GM12891 (cell line): ENCODE results near the gene LMNTD1.

ENCODE experiments used
- PAX5 ChIP-seq: IDR thresholded peaks from 2 replicates; pipeline ENCODE4 v1.6.1; 2011; ENCODE audit warnings: low read length, moderate library complexity, mild to moderate bottlenecking; ENCODE audit not compliant: insufficient read depth, severe bottlenecking
- POLR2A ChIP-seq: IDR thresholded peaks from 2 replicates; pipeline ENCODE4 v1.6.1; 2011; ENCODE audit warnings: low read depth, low read length, control low read depth
- POLR2AphosphoS5 ChIP-seq: IDR thresholded peaks from 2 replicates; pipeline ENCODE4 v1.6.1; 2011; ENCODE audit warnings: low read depth, low read length, control low read depth
- POU2F2 ChIP-seq: IDR thresholded peaks from 2 replicates; pipeline ENCODE4 v1.6.1; 2011; ENCODE audit warnings: low read depth, mild to moderate bottlenecking, control low read depth, low read length, moderate library complexity
- SPI1 ChIP-seq: IDR thresholded peaks from 2 replicates; pipeline ENCODE4 v1.6.1; 2011; ENCODE audit warnings: low read depth, low read length, control low read depth
- TAF1 ChIP-seq: IDR thresholded peaks from 2 replicates; pipeline ENCODE4 v1.6.1; 2011; ENCODE audit warnings: low read depth, low read length, control low read depth

- TF ChIP-seq POLR2AphosphoS5 (no peak), POLR2A (no peak), TAF1 (no peak), POU2F2 (no peak), SPI1 (peak; percentile 33; the same call in 1 of the 2 replicates), PAX5 (no peak)
These were observed 59.4 kb downstream of the LMNTD1 start for GRCh38 chr12:25493682-25494081.
